Measurements from ENCODE around the gene OGN.

The OGN gene

DNA sequence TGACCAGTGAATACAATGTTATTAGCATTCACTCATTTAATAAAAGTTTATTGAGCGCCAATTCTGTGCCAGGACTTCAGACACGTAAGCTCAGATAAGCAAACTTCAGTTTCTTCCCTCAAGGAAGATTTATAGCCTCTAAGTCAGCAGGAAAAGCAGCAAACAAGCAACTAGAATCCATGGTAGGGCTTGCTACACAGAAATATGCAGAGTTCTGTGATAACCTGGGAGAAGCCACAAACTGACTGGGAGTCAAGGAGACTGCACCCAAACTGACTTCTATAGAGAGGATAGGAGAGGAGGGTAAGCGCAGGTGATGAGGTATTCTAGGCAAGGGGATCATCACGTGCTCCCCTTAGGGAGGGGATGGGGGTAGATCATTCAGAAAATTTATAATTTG is 1.4 kb upstream of the OGN start:
- no peak for DNase-seq (ENCODE audit: low spot score)

DNA sequence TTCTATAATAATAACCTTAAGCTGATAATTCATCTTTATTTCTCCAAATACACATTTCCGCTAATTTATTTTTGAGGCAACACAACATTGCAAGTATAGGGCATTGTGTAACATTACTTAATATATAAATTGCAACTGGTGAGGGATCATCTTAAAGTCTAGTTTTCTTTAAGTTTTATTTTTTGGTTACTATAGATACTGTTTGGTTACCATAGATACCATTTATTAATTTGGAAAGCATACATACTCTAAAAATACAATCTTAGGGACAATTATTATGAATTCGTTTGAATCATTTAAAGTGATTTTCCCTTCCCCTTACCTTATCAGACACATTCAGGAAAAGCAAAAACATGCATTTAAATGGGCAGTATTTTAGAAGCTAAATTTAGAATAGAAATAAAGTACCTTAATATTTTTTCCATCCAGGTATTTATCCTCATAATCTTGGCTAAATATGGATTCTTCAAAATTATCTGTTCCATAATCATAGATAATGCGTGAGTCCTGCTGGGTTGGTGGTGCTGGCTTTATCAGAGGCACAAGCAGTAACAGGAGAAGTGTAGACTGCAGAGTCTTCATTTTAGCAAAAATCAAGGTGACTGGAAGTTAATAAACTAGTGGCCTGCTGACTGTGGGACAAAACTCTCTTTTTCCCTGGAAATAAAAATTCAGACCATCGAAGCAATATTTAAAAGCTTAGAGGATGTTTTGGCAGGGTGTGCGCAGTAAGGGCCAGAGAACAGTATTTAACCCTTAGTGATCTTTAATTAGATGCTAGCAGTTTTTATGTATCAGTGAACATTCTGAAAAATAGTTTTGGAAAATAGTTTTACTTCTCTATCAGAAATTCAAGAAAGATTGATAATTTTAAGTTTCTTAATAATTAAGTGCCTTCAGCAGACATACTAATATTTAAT is 1.3 kb downstream of the OGN start:
- no peak for DNase-seq (ENCODE audit: low spot score)

DNA sequence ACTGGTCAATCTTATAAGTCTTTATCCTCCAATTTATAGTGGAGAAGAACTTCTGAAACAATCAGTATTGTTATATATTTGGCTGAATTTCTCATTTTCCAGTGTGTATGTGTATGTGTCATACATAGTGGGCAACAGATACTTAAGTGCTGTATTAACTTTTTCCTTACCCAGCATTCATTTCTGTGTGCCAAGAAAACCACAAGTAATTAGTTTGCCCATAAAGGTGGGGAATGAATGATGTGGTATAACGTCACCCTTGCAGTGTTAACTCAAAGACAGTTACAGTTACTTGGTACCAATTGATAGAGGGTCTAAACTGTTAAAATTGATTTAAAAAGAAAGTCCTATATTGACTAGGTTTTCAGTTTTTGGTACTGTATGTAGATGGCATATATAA is 2.0 kb downstream of the OGN start:
- no peak for DNase-seq (ENCODE audit: low spot score)

DNA sequence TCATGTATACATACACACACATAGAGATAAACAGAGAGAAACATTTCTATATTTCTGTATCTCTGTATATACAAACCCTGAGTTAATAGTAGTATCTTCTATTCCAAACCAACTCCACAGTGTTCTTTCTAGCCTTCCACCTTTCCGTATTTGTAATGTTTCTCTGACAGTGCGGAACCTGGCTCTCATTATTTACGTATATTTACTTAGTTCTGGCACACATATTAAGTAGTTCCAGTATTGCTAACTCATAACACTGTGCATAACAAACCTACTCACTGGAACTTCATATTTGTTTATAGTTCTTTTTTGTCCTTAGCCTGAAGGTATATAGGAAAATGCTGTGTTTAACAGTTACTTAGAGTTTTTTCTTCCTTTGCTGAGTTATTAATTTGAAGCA is 6.5 kb downstream of the OGN start:
- DNase-seq (ENCODE audit: low spot score), result no peak

DNA sequence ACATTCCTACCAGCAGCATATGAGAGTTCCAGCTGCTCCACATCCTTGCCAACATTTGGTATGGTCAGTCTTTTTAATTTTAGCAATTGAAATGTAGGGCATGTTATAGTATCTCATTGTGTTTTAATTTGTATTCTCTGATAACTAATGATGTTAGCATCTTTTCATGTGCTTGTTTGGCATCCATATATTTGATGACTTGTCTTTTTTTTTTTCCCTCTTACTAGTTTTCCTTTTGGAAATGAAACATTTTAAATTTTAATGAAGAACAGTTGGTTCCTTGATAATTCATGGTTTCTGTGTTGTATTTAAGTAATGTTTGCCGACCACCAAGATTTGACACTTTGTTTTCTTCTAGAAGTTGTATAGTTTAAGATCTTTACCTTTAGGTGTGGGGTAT is 8.8 kb downstream of the OGN start:
- DNase-seq (ENCODE audit: low spot score), result no peak

DNA sequence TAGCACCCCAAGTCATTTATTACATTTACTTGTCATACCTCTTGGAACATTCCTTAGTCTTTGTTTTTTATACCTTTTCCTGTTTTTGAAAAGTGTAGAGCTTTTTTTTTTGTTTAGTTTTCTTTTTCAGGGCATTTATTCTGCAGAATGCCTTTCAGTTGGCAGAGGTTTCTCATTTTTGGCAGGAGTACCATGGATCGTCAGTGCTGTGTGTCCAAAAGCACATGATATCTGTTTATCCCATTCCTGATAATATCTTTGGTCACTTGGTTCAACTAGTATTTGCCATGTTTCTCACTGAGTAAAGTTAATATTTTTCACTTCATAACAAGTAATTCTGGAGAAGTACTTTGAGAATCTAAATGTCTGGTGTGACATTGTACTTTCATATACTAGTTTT is 10.7 kb downstream of the OGN start:
- DNase-seq (ENCODE audit: low spot score), result no peak

DNA sequence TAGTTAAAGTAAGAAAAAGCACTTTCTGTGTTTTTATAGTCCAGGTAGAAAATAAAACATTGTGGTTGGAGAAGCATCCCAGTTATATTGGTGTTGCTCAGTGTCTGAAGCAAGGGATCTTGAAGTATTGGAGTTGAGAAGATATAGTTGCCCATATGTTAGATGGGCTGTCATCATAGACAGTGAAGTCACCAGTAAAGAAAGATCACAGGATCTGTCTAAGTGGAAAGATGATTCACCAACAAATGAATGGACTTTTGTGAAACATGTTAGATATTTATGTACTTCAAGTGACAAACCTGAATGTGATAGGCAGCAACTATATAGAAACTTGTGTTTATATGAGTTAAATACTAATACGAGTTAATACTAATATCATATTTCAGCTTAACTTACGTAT is 11.7 kb downstream of the OGN start:
- no peak for DNase-seq (ENCODE audit: low spot score)

DNA sequence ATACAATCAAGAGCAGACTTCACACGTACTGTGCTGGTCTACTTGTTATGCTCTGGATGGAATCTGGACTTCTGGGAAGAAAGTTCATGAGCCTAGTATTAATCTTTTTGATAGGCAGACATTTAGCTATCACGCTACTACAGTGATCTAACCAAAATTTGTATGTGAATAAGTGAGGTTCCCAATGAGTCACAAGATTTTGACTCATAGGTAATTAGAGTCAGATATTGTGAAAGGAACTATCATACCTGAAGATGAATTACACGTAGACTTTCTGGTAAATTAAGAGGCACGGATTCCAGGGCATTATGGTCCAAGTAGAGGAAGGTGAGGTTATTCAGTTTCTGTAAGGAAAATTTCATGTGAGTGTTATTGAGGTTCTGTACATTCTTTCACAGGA is 18.4 kb downstream of the OGN start:
- no peak for DNase-seq (ENCODE audit: low spot score)

DNA sequence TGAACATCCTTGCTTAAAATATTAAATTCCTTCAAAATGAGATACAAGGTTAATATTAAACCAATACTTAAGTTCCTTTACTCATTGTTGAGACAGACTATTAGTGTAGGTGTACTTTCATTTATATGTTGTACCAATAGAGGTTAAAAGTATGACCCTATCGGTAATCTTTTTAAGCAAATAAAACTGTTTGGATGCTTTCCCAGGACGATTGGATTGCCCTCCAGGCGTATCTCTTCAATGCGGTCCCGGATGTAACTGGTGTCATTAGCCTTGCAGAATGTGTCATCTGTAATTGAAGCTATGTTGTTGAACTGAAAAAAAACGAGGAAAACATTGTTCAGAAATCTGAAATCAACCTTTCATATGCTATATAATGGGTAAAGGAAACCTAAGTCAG is 18.9 kb downstream of the OGN start:
- no peak for DNase-seq (ENCODE audit: low spot score)

DNA sequence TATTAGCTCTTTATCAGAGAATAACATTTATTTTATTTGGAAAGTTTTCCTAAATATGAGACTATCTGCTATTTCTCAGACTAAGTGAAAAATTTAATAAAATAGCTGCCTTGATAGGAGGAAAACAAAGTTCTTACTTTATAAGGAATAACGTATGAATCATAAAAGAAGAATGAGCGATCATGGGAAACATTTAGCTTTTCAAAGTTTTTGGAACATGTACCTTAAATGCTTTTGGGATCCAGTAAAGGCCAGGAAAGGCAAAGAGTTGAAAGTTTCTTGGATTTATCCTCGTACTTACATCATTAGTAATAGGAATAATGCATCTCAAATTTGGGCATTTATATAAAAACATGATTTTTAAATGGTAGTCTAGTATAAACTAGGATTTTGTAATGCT is 19.4 kb downstream of the OGN start:
- no peak for DNase-seq (ENCODE audit: low spot score)

DNA sequence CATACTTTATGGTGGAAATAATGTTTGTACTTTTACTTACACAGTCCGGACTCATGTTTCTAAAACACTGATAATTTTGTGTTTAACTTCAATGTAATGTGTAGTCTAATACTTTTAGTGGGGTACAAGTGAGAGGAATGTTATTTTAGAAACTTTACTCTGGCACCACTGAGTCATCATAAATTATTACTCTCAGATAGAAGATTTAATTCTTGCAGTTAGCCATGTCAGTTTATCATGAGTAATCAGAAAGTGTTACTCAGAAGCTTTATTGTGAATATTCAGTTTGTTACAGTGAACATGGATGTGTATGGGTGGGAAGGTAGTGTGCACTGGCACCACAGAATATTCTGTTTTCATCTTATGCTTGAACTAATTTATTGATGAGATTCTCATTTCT is 20.0 kb downstream of the OGN start:
- DNase-seq (ENCODE audit: low spot score), result no peak

DNA sequence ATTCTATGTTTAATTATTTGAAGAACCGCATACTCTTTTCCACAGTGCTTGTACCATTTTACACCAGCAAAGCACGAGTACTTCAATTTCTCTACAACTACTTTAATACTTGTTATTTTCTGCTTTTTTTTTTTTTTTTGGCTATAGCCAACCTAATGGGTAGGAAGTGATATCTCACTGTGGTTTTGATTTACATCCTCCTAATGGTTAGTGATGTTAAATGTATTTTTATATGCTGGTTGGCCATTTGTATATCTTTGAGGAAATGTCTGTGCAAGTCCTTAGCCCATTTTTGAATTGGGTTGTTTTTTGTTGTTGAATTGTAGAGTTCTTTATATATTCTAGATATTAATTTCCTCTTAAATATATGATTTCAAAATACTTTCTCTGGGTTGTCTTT is 22.6 kb downstream of the OGN start:
- DNase-seq (ENCODE audit: low spot score), result no peak

DNA sequence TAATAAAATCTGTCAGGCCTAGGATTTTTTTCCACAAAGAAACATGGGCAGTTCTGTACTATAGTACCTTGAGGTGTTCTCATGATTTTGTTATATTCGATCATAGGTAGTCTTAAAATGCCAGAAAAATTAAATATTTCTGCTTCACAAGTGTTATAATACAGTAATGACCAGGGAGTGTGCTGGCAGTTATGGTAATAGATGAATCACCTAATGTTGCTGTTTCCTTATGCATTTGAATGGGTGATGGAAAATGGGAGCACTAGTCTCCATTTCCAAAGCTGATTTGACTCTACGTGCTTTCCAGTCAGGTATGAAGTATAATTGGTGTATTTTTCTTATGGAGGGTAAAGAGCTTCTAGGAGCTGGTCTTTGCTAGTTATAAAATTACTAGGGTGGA is 23.8 kb downstream of the OGN start:
- DNase-seq (ENCODE audit: low spot score), result no peak

DNA sequence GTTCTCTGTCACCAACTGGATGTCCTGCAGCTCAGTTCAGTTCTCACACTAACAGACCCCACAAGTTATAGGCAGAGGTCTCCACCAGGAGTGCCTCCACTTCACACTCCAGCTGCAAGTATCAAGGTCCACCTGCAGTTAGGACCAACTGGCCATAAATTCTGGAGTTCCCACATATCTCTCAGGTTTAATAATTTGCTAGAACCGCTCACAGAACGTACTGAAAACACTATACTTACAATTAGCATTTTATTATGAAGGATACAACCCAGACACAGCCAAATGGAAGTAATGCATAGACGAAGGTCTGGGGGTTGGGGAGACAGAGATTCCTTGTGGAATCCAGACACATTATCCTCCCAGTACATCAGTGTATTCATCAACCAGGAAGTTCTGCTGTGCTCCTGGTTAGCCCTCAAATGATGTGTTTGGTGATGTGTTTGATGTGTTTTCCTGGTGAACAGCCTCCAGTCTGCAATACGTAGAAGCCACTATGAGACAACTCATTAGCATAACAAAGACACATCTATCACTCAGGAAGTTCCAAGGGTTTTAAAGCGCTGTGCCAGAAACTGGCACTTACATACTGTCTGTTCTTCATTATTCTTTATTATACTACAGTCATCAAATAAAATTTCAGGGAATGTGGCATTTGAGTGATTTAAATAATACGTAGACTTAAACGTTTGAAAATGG is 25.4 kb downstream of the OGN start:
- DNase-seq (ENCODE audit: low spot score), result no peak

DNA sequence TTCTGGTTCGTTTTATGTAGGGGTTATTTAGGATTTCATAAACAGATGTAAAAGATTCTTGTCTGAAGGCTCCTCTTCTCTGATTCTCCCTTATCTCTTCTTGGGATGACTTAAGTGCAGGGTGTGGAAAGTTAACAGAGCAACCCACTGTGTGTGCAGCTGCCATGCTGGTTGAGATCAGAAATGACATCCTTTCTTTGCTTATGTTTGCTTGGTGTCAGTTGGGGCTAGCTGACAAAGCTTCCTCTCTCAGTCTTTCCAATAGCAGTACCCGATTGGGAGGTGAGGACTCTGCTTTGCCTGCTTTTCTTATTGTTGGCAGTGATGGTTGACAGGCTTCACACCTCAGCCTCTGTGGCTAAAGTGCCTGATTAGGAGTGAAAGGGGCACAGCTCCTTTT is 26.5 kb downstream of the OGN start:
- DNase-seq (ENCODE audit: low spot score), result no peak

DNA sequence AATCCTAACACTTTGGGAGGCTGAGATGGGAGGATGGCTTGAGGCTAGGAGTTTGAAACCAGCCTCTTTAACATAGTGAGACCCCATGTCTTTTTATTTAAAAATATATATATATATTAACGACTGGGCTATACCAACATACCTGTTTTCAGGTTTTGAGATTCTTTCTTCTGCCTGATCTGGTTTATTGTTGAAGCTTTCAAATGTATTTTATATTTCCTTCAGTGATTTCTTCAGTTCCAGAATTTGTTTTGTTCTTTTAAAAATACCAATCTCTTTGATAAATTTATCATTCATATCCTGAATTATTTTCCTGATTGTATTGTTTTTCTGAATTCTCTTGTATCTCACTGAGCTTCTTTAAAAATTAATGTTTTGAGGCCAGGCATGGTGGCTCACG is 31.2 kb downstream of the OGN start:
- DNase-seq (ENCODE audit: low spot score), result no peak

DNA sequence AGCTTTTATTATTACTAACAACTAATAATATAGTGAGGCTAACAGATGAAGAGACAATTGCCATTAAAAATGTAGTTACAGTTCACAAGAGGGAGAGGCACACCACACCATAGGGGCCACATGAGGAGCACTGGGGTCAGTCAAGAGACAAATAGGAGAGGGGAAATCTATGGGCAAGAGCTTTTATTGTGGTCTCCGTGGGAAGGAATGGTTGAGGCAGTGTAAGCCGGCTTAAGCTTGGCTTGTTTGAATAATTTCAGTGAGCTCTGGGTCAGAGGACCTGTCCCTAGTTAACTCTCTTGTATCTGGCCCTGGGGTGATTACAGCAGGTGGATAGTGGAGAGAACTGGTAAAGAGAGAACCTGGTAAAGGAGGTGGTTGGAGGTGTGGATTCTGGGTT is 35.3 kb downstream of the OGN start:
- DNase-seq (ENCODE audit: low spot score), result no peak

DNA sequence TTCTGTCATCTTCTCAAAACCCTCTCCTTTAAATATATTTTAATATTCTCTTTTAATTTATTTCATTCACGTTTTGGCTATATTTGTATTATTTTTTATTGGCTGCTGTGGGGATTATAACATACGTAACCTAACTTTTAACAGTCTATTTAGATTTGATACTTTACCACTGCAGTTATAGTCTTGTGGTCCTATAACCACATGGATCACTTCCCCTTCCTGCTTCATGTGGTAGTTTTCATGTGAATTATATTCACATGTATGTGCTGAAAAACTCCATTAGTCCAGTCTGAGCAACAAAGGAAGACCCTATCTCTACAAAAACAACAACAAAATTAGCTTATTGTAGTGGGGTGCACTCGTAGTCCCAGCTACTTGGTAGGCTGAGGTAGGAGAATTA is 44.3 kb downstream of the OGN start:
- DNase-seq (ENCODE audit: low spot score), result no peak

DNA sequence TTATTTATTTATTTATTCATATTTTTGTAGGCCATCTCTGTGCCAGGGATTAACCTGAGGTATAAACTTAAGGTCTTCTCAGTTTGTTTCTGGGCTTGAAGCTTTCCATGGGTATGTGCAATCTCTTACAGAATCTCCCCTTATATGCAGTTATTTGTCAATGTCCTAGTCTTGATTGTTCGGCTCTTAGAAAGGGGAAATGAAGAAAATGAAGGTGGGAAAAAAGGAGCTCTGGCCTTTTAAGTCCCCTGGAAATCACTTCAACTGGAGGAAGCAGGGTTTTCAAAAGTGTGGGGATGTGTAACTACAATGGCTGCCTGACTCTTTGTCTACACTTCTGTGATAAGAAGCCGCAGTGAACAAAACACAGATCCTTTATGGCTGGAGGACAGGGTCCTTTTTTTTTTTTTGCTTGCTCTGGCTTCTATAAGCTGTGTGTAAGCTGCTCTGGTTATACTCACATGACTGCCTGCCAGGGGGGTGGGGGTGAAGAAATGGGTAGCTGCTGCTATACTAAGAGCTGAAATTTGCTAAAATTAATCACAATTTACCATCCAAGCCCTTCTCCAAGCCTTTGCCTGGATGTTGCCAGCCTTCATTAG is 44.9 kb downstream of the OGN start:
- DNase-seq (ENCODE audit: low spot score), result no peak

DNA sequence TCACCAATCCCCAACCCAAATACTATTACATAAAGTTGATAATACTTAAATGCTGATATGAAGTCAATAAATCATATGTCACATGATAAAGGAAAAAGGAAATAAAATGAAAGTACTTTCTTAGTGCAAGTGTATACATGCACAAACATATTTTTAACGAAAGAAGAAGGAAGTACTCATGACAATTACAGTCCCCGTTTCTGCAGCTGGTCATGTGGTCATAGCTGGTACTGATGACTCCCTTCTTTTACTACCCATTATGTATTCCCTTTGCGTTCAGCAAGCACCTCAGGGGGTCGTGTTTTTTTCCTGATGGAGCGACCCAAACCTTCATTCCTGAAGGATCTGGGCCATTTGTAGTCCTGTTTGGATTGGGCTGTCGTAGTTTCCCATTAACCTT is 51.3 kb downstream of the OGN start:
- no peak for DNase-seq (ENCODE audit: low spot score)

DNA sequence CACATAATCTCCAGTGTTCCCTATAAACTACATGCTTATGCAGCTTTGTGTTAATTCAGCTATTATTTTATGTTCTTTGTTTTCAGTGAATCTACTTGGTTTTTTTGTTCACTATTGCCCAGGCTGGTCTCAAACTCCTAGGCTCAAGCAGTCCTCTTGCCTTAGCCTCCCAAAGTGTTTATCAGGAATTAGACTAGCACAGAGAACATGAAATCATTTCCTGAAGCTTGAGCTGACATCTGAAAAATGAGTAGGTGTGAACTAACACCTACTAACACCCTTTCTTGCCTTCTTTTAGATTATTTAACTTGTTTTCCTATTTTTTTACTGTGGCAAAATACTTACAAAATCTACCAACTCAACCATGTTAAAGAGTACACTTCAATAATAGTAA is 53.6 kb downstream of the OGN start:
- no peak for DNase-seq (ENCODE audit: low spot score)

DNA sequence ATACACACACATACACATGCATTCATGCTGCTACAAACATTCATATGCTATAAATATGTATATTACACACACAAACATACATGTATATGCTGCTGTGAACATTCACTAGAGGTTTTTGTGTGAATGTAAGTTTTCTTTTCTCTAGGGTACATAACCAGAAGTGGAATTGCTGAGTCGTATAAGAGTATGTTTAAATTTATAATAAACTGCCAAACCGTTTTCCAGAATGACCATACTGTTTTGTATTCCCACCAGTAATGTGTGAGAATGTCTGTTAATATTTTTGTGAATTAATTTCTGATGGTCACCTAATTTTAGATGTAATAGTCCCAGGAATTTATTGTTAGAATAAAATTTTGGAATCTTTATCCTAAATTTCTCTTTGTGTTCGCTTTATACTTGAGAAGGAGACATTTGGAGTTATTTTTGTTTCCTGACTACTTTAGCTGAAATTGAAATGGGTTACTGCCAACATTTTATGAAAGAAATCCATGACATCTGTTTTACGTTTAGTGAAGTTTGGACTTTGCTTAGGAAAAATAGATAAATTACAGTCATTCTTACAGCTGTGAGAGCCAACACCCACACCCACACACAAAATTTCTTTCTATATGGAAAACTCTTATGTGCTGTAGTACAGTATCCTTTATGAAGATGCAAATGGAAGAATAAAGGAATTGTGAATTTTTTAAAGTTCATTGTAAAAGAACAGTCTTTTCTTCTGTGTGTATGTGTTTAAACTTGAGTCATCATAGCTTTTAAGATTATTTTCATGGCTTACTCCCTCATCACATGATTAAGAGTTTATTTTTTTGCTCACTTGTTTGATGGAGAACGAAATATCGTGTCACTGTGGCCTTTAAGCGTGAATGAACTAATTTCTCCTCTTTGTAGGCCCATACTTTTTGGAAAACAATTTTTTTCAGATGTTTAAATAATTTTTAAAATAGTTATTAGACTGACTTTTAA is 54.3 kb downstream of the OGN start:
- no peak for DNase-seq (ENCODE audit: low spot score)
